Testis (tissue), 3 donors: Measurements from ENCODE around the gene LGALS9. TPM values are rescaled to one million over a fixed set of nuclear protein-coding genes. Genes with fewer than 3 reads are reported as not detected.
"Not testable (repeated sequence)": the region's sequence is repeated elsewhere in the genome, so short reads cannot be mapped to it uniquely, and the experiment has no call there.

Experiments
- DNase-seq: peaks from one replicate; pipeline ENCODE4 v3.0.0-alpha.2; 2019
- H3K27ac ChIP-seq, 2 donors: fragments of 200-600 bp; sonication (generic); one replicate each; pipeline ENCODE4 v1.5.1; 2019
- H3K27me3 ChIP-seq: fragments of 200-600 bp; sonication (generic); one replicate; pipeline ENCODE4 v1.5.1; 2019
- H3K36me3 ChIP-seq: fragments of 200-600 bp; sonication (generic); one replicate; pipeline ENCODE4 v1.5.1; 2017; ENCODE audit warnings: low read depth; ENCODE audit errors: missing control alignments
- H3K4me1 ChIP-seq: fragments of 200-600 bp; sonication (generic); one replicate; pipeline ENCODE4 v1.5.1; 2019
- H3K4me3 ChIP-seq, 2 donors: fragments of 200-600 bp; sonication (generic); one replicate each; pipeline ENCODE4 v1.5.1; 2017 to 2019
- H3K9me3 ChIP-seq: fragments of 200-600 bp; sonication (generic); one replicate; pipeline ENCODE4 v1.5.1; 2017
- CTCF ChIP-seq, 3 experiments: fragments of 450-650 bp in 2 of 3; fragments of 200-600 bp in 1 of 3; sonication (generic) in 1 of 3; IDR thresholded peaks; one replicate each; pipeline ENCODE4 v1.5.1; 2016 to 2019; ENCODE audit warnings: antibody characterized with exemption in 3 of 3, mild to moderate bottlenecking in 2 of 3, moderate library complexity in 1 of 3
- POLR2A ChIP-seq: fragments of 450-650 bp; IDR thresholded peaks from one replicate; pipeline ENCODE4 v1.6.1; 2017; ENCODE audit warnings: antibody characterized with exemption, mild to moderate bottlenecking, moderate library complexity
- WGBS, 2 donors: methylation state at CpG; one replicate each; pipeline ENCODE4 v1.1.5; 2018; 5-methylcytosine and 5-hydroxymethylcytosine counted together
- intact Hi-C: fragments of 100-400 bp; cut with DNase I; formaldehyde crosslinking; loops from one replicate; pipeline ENCODE4 v1.15.1; 2023; ENCODE audit warnings: low total_unique reads
- polyA plus RNA-seq: library from polyadenylated mRNA; stranded (reverse); fragments of 350-450 nt; fragmentation: Illumina TruSeq; extraction: RNeasy Lipid Tissue Mini Kit (QIAGEN cat#74804); gene quantifications from one replicate; pipeline ENCODE4 v1.2.3, GENCODE V29; 2014; ENCODE audit warnings: low read depth, low replicate concordance; ENCODE audit not compliant: insufficient read depth
- total RNA-seq, 2 donors: library from RNA; depleted of rRNA; stranded (reverse); fragments of >200 nt; gene quantifications; one replicate each; pipeline ENCODE4 v1.2.3, GENCODE V29; 2016

The LGALS9 gene
- total and polyA plus RNA-seq, 3 donors from 2014 or later: 7.2 to 27.5 (median 7.4) TPM

GRCh38 chr17:27665549-27665948, 34.6 kb downstream of the LGALS9 start:
- Histone ChIP-seq H3K27me3 (no peaks in the 10 kb centered on the region), H3K9me3 (no peaks in the 10 kb centered on the region), H3K27ac (no peak overlapping the region), H3K36me3 (no peaks in the 10 kb centered on the region), H3K4me3 (no peak overlapping the region), H3K4me1 (no peaks in the 10 kb centered on the region)
- DNase-seq: no peak
- TF ChIP-seq CTCF (IDR thresholded peaks at IDR 0.05) (no peak), POLR2A (no peak)
- 83 to 85% methylated on average over 1 to 4 of the region's 4 CpGs for WGBS, 2 donors
- intact Hi-C loops: no loop called here

- DNase-seq, intact Hi-C loops: not testable (repeated sequence)
Observed at GRCh38 chr17:27666270-27666669, 35.3 kb downstream of the LGALS9 start.

GRCh38 chr17:27666831-27667560, 36.0 kb downstream of the LGALS9 start:
- Histone ChIP-seq H3K27me3 (no peaks in the 10 kb centered on the region), H3K4me1 (no peaks in the 10 kb centered on the region), H3K9me3 (no peaks in the 10 kb centered on the region), H3K36me3 (no peaks in the 10 kb centered on the region), H3K4me3 (no peak overlapping the region), H3K27ac (no peak overlapping the region)
- 90 to 97% methylated on average over 6 to 11 of the region's 11 CpGs for WGBS, 2 donors
- DNase-seq: no peak
- TF ChIP-seq POLR2A: no peak
- no peak for TF ChIP-seq CTCF (IDR thresholded peaks at IDR 0.05)
- intact Hi-C loops: no loop called here

More at GRCh38 chr17:27666270-27666669, 35.3 kb downstream of the LGALS9 start:
- not testable (repeated sequence) for H3K27ac ChIP-seq, H3K9me3 ChIP-seq, H3K36me3 ChIP-seq, H3K4me1 ChIP-seq, H3K27me3 ChIP-seq, H3K4me3 ChIP-seq
- WGBS, 2 donors: 68 to 88% methylated on average over 5 to 6 of the region's 6 CpGs

DNA sequence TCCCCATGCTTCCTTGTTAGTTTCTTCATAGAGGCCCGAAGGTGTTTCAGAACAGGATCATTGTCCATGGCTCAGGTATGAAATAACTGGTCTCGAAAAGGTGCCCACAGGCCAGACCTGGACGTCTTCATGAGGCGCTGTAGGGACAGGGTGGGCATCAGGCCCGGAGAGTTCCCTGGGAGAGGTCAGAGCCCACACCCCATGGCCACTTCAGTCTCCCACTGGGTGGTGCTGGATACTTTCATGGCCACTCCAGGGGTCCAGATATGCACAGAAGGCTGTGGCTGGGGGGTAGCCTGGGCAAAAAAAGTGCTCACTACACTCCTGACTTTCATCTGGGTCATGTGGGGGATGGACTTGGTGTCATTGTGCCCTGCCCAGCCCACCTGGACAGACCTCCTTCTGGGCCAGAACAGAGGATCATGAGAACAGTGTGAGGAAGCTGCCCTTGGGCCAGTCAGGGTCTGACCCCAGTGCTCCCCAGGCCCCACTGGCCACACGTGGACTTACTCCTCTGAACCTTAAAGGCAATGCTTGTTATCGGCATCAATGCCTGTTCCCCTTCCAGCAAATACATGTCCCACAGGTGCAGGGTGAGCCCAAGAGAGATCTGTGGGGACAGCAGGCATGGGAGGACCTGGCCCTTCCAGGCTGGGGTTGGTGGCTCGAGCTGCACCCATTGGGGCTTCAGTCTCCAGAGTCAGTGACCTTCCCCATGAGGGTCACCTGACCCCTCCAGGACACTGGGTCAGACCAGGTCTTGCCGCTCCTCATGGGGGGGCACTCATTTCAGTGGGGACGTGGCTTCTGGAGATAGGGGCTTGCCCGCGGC, 36.9 kb downstream of the LGALS9 start:
- intact Hi-C loops: no loop called here
- H3K4me1 ChIP-seq: no peaks in the 10 kb centered on the region
- H3K27me3 ChIP-seq: no peaks in the 10 kb centered on the region
- H3K27ac ChIP-seq: no peak overlapping the region
- H3K9me3 ChIP-seq: no peaks in the 10 kb centered on the region
- TF ChIP-seq CTCF (IDR thresholded peaks at IDR 0.05): no peak
- no peak for TF ChIP-seq POLR2A
- no peak overlapping the region for H3K4me3 ChIP-seq
- no peak for DNase-seq
- no peaks in the 10 kb centered on the region for H3K36me3 ChIP-seq
- WGBS, 2 donors: 83 to 90% methylated on average over 5 to 12 of the region's 12 CpGs

- no peaks in the 10 kb centered on the region for H3K36me3 ChIP-seq
- H3K9me3 ChIP-seq: no peaks in the 10 kb centered on the region
- 83 to 90% methylated on average over 2 of the region's 2 CpGs for WGBS, 2 donors
- intact Hi-C loops: no loop called here
- TF ChIP-seq CTCF (IDR thresholded peaks at IDR 0.05): no peak
- no peak for TF ChIP-seq POLR2A
- H3K4me3 ChIP-seq: no peak overlapping the region
- no peaks in the 10 kb centered on the region for H3K4me1 ChIP-seq
- H3K27ac ChIP-seq: no peak overlapping the region
- H3K27me3 ChIP-seq: no peaks in the 10 kb centered on the region
- DNase-seq: no peak
Observed at GRCh38 chr17:27668488-27668823, 37.5 kb downstream of the LGALS9 start.
